ENCODE measurements around the gene ITLN2.
A peak's percentile ranks its signal among the peaks of the same experiment; 100 is the strongest.

ITLN2 gene

GRCh38 chr1:160981584-160982411, 27.2 kb upstream of the ITLN2 start:
- peak; percentile 30 for DNase-seq

DNA sequence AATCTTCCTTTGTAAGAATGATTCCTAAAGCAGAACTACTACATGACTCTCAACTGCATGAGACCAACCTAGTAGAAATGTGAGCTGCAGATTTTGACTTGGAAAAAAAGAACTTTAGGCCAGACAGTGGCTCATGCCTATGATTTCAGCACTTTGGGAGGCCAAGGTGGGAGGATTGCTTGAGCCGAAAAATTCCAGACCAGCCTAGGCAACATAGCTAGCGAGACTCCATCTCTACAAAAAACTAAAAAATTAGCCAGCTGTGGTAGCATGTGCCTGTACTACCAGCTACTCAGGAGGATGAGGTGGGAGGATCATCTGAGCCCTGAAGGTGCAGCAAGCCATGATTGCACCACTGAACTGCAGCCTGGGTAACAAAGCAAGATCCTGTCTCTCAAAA, 24.7 kb upstream of the ITLN2 start:
- H3K9me3 Mint-ChIP-seq, result peaks cover 17% of the 10 kb centered on the region
- TF ChIP-seq, protein P1, sequence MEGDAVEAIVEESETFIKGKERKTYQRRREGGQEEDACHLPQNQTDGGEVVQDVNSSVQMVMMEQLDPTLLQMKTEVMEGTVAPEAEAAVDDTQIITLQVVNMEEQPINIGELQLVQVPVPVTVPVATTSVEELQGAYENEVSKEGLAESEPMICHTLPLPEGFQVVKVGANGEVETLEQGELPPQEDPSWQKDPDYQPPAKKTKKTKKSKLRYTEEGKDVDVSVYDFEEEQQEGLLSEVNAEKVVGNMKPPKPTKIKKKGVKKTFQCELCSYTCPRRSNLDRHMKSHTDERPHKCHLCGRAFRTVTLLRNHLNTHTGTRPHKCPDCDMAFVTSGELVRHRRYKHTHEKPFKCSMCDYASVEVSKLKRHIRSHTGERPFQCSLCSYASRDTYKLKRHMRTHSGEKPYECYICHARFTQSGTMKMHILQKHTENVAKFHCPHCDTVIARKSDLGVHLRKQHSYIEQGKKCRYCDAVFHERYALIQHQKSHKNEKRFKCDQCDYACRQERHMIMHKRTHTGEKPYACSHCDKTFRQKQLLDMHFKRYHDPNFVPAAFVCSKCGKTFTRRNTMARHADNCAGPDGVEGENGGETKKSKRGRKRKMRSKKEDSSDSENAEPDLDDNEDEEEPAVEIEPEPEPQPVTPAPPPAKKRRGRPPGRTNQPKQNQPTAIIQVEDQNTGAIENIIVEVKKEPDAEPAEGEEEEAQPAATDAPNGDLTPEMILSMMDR (IDR thresholded peaks at IDR 0.05), result no peak
- no peak overlapping the region for H3K27ac Mint-ChIP-seq
- H3K4me1 Mint-ChIP-seq, result peaks cover 5% of the 10 kb centered on the region
- H3K36me3 Mint-ChIP-seq (ENCODE audit: low read depth), result peaks cover 13% of the 10 kb centered on the region
- H3K27me3 Mint-ChIP-seq (ENCODE audit: low read depth, poor library complexity), result peaks cover 46% of the 10 kb centered on the region
- no peak for DNase-seq
- H3K4me3 Mint-ChIP-seq, result no peak overlapping the region

More at GRCh38 chr1:160981584-160982411, 27.2 kb upstream of the ITLN2 start:
- TF ChIP-seq, protein P1 (IDR thresholded peaks at IDR 0.05), result no peak
- peaks cover 50% of the 10 kb centered on the region for H3K27me3 Mint-ChIP-seq (ENCODE audit: low read depth, poor library complexity)
- H3K9me3 Mint-ChIP-seq, result peaks cover 17% of the 10 kb centered on the region
- no peak overlapping the region for H3K27ac Mint-ChIP-seq
- H3K4me3 Mint-ChIP-seq, result peak overlapping the region; percentile 83
- peaks cover 13% of the 10 kb centered on the region for H3K36me3 Mint-ChIP-seq (ENCODE audit: low read depth)
- H3K4me1 Mint-ChIP-seq, result peaks cover 5% of the 10 kb centered on the region

- peaks cover 14% of the 10 kb centered on the region for H3K9me3 Mint-ChIP-seq
- no peak overlapping the region for H3K27ac Mint-ChIP-seq
- H3K4me1 Mint-ChIP-seq, result peaks cover 5% of the 10 kb centered on the region
- TF ChIP-seq, protein P1 (IDR thresholded peaks at IDR 0.05), result no peak
- H3K36me3 Mint-ChIP-seq (ENCODE audit: low read depth), result peaks cover 12% of the 10 kb centered on the region
- no peak overlapping the region for H3K4me3 Mint-ChIP-seq
- no peak for DNase-seq
- peaks cover 41% of the 10 kb centered on the region for H3K27me3 Mint-ChIP-seq (ENCODE audit: low read depth, poor library complexity)
These were observed 23.9 kb upstream of the ITLN2 start for GRCh38 chr1:160978510-160978927.

DNA sequence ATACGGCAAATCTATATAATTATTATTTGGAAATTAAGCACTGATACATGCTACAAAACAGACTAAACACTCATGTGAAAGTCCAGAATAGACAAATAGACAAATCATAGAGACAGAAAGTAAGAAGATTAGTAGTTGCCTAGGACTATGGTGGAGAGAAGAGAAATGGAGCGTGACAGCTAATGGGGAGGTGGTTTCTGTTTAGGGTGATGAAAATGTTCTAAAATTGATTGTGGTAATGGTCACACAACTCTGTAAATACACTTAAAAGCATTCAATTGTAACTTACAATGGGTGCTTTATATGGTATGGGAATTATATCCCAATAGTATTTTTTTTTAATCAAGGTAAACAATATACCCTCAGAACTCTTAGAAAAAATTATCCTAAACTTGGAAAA, 20.4 kb upstream of the ITLN2 start:
- H3K4me3 Mint-ChIP-seq, result no peak overlapping the region
- H3K27ac Mint-ChIP-seq, result no peak overlapping the region
- TF ChIP-seq, protein P1 (IDR thresholded peaks at IDR 0.05), result no peak
- no peak for DNase-seq
- H3K4me1 Mint-ChIP-seq, result no peaks in the 10 kb centered on the region
- no peaks in the 10 kb centered on the region for H3K36me3 Mint-ChIP-seq (ENCODE audit: low read depth)
- peaks cover 10% of the 10 kb centered on the region for H3K27me3 Mint-ChIP-seq (ENCODE audit: low read depth, poor library complexity)
- no peaks in the 10 kb centered on the region for H3K9me3 Mint-ChIP-seq

- H3K36me3 Mint-ChIP-seq (ENCODE audit: low read depth), result no peaks in the 10 kb centered on the region
- H3K9me3 Mint-ChIP-seq, result no peaks in the 10 kb centered on the region
These were observed 18.9 kb upstream of the ITLN2 start for GRCh38 chr1:160973491-160973890.

More at GRCh38 chr1:160973491-160973890, 18.9 kb upstream of the ITLN2 start:
- no peaks in the 10 kb centered on the region for H3K27me3 Mint-ChIP-seq (ENCODE audit: low read depth, poor library complexity)
- no peak overlapping the region for H3K27ac Mint-ChIP-seq
- no peak for DNase-seq
- no peaks in the 10 kb centered on the region for H3K4me1 Mint-ChIP-seq
- H3K4me3 Mint-ChIP-seq, result no peak overlapping the region
- TF ChIP-seq, protein P1 (IDR thresholded peaks at IDR 0.05), result no peak

Data from nephron progenitor cell (in vitro differentiated cells).